Bone marrow (tissue), 2 donors: ENCODE measurements around the gene IL1F10.
A peak's percentile ranks its signal among the peaks of the same experiment; 100 is the strongest.

Source experiments
- DNase-seq, 2 donors: peaks; one replicate each; lab custom pipeline; 2025; lab: John Stamatoyannopoulos, UW

Gene IL1F10

DNA sequence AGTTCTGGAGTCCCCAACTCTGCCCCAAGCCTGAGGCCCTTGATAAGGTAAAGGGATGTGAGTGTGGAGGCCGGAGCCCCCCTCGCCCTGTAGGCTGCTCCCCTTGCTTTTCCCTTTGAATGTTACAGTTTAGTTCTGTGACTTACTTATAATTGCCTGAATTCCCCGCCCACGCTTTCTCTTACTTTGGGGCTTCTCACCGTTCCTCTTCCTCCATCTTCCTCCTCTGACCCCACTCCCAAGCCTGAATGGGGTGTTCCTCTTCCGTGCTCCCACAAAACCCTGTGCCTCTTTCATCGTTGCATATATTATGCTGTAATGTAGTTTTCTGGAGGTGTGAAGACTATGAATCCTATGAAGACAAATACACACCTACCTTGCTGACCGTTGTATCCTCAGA lies 44.7 kb downstream of the IL1F10 start:
- DNase-seq = no peak

DNA sequence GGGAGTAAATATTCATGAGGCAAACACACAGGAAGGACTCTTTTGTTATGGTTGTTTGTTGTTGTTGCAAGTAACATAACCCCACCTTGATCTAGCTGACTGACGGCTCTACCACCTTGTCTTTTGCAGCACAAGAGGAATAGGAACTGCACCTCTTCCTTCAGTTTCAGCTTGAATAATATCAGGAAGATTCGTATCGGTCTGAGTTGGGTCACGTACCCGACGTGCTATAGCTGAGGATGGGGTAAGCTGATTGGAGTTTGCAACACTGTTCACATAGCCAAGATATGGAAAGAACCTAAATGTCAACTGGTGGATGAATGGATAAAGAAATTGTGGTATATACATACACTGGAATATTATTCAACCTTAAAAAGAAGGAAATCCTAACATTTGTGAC lies 45.1 kb downstream of the IL1F10 start:
- DNase-seq = no peak

DNA sequence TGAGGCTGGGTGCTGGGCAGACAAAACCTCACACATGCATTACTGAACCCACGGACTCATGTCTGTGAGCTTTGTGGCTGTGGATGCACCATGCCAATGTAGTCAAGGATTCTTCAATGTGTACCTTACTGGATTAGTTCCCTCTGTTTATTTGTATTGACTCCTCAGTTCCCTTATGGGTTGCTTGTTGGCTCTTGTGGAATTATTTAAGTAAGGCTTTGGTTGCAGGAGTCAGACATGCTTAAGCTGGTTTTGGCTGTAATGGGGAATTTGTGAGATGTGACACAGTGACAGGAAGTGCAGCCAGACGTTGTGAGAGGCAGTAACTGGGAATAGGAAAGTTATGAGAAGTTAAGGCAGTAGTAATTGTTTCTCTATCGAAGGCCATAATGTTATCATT lies 46.0 kb downstream of the IL1F10 start:
- no peak for DNase-seq

DNA sequence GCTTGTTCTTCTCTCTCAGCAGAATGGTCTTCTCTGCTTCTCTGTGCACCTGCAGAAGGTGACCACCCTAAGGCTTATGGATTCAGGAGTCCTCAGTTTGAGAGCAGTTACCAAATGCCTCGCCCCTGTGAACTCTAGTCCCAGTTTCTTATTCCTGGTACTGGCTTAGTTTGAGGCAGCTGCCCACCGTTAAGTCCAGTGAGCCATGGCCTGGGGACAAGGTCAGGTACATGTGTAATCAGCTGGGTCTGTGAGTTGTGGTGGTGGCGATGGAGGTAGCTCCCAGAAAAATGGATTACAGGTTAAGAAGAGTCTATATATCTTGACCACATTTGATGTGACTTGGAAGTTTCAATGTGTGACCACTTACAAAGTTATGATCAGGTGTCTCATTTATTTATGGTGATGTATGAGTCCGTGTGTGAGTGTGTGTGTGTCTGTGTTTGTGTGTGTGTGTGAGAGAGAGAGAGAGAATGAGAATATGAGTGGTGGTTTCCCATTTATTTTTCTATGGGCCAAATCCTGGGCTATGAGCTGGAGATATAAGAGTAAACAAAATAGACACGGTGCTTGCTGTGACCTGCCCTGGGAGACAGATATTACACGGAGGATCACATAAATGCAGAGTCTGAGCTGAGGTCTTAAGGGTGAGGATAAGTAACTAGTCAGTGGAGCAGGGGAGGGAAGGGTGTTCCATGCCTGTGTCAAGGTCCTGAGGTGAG lies 46.6 kb downstream of the IL1F10 start:
- DNase-seq = no peak

DNA sequence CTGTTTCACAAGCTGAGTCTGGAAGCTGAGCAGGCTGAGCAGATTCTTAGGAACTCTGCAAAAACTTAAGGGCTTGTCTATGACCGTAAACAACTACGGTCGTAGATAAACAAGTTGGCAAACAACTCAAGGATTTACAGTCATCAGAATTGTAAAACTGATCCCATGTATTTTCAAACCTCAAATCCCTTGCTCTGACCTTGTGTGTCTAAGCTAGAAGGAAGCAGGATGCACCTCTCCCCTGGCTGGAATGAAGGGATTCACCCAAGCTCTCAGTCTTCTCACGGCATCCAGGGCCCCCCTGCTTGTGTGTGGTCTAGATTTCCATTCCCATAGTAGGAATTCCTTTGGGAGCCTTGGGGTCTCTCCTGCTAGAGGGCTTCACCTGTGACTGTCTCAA lies 47.2 kb downstream of the IL1F10 start:
- no peak for DNase-seq

DNA sequence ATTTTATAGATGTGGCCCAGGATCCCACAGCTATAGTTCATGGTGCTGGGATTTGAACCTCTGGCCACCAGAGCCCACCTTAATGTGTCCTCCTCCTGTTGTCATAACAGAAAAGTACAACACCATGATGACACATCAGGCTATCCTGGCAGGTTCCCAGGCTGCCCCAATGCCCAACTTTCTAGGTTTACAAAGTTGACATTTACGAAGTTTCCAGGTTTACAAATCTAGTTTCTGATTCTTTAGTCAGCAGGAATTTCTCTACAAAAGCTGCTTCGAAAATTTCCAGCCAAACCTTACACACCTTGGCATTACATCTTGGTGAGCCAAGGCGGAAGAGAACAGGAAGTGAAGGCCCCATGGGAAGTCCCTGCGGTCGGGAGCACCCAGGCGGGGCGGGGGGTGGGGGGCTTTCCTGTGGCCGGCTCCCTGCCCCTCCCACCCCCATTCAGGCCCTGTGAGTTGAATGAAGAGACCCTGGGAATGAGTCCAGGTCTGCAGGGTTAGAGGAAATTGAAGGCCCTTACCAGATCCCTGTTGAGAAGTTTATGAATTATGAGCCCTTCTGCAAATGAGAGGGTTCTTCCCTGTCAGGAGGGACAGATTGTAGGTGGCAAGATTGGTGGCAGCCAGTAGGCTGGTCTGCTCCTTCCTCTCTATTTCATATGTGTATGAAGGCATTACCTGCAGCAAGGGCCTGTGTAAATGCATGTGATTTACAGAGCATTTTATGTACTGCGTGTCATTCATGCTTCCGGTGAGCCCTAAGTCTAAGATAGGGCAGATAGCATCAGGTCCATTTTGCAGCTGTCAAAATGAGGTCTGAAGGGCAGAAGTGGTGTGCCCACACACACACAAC lies 48.6 kb downstream of the IL1F10 start:
- no peak for DNase-seq

DNA sequence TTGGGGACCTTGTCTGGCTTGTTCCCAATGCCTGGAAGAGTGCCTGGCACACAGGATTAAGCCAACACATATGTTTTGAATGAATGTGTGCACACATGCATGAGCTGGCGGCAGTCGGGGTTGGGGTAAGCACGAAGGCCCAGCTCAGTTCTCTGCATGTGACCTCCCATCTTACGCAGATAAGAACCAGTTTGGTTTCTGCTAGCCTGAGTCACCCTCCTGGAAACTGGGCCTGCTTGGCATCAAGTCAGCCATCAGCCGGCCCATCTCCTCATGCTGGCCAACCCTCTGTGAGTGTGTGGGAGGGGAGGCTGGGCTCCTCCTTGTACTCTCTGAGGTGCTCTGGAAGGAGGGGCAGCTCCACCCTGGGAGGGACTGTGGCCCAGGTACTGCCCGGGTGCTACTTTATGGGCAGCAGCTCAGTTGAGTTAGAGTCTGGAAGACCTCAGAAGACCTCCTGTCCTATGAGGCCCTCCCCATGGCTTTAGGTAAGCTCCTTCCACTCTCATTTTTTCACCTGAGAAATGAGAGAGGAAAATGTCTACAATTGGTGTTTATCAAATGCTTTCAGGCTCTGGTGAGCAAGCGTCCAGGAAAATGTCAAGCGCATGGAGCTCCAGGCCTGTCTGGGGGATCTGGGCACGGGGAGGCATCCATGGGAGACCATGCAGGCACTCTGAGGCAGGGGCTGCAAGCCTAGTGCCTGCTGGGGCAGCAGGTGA lies 49.9 kb downstream of the IL1F10 start:
- DNase-seq = no peak

DNA sequence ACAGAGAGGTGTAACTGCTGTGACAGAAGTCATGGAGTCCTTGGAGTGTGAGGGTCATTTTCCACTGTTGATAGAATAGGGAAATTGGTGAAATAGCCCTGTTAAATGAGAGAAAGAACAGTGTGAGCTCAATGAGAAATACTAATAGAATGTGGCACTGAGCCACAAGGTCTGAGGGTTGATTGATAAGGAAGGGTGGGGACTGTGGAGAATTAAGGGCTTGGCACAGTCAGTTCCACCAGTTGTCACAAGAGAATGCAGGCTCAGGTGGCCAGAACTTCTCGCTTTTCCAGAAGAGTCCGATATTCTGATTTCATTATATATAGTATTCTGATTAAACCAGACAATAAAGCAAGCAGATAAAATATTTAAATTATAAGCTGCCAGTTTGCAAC lies 50.5 kb downstream of the IL1F10 start:
- DNase-seq = no peak

DNA sequence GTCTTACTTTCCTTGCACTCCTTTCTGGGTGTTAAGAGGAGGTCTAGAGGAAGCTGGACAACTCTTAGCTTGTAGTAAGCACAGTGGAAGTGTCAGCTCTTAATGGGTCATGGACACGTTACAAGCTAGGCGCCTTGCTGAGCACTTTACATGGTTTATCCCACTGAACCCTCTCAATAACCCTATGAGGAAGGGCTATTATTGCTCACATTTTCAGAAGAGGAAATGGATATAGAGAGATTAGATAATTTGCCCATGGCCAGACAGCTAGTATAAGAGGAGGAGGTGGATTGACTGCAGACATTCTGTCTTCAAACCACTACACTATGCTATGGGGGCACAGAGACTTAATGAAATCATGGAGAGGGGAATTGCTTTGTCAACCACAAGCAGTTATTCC lies 51.3 kb downstream of the IL1F10 start:
- DNase-seq = no peak

DNA sequence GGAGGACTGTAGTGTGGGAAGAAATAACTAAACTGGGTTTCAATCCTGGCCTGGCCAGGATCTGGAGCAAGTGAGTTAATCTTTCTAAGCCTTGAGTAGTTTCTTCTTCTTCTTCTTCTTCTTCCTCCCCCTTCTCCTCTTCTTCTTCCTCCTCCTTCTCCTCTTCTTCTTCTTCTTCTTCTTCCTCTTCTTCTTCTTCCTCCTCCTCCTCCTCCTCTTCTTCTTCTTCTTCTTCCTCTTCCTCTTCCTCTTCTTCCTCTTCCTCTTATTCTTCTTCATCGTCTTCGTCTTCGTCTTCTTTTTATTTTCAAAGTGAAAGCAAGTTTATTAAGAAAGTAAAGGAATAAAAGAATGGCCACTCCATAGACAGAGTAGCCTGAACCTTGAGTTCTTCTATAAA lies 53.1 kb downstream of the IL1F10 start:
- DNase-seq = no peak

DNA sequence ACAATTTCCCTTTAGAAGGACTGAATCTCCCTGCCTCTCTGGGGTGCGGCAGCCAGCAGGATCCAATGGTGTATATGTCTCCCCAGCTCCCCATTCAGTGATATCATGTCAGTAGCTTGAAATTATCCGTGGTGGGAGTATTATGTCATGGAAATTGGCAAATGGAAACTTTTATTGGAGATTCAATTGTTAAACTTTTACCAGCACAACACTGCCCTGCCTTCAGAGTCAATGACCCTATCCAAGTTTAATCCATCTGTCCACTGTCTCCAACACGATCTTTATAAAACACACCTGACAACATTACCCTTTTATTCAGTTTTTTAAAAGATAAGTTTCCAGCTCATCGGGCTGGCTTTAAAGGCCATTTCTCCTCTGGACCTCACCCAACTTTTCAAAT lies 54.6 kb downstream of the IL1F10 start:
- DNase-seq = no peak

DNA sequence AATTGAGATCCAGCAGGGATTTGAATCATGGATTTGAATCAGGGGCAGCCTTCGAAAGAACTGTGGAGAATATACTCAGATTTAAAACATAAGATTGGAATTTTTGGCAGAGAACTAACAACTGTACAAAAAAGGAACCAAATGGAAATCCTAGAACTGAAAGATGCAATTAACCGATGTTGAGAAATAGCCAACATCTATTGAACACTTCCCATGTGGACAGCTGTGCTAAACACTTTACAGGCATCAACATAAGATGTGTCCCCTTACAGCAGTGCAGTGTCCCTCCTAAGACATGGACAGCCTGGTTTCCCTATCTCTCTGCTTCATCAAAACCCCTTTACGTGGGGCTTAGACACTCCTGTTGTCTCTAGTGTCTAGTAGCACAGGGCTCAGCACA lies 56.0 kb downstream of the IL1F10 start:
- no peak for DNase-seq

DNA sequence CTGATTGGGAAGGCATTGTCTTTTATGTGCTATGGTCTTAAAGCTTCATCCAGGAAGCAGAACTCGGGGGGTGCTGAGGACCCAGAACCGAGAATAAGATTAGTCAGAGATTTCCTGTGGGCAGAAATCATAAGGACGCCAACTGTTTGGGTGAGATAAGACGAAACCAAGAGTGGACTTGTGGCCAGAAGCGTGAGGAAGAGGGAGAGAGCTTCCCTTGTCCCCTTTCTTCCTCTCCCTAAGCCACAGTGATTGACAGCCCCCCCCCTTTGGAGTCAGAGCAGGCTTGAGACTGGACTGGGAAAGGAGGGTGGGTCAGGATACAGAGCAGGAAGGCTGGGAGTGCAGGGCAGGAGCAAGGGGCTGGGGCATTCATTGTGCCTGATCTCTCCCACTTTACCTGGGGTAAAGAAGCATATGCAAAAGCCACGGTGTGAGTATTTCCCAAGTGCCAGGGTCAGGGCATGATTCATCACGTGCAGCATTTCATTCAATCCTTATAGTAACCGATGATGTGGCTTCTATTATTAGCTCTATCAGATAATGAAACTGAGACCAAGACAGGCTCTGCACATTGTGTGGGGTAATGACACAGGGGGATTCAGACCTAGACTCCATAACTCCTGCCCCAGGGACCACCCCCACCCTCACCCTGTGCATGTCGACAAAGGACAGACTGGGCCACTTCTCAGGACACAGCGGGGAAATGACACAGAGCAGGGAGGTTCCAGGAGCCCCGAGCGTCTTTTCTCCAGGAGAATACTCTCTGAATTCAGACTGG lies 56.6 kb downstream of the IL1F10 start:
- DNase-seq = peak; percentile 37 to 47
